PFSK-1 (cell line): Measurements from ENCODE around the gene KLHDC8A.

ENCODE experiments used
- POLR2AphosphoS5 ChIP-seq: IDR thresholded peaks from 2 replicates; pipeline ENCODE4 v1.6.1; 2012; ENCODE audit warnings: low read depth, mild to moderate bottlenecking, control low read depth, low read length, moderate library complexity
- SIN3A ChIP-seq: IDR thresholded peaks from 2 replicates; pipeline ENCODE4 v1.6.1; 2012; ENCODE audit warnings: mild to moderate bottlenecking, low read length, moderate library complexity, borderline replicate concordance; ENCODE audit not compliant: insufficient read depth
- TAF1 ChIP-seq: IDR thresholded peaks from 2 replicates; pipeline ENCODE4 v1.6.1; 2012; ENCODE audit warnings: low read length, control low read depth, borderline replicate concordance; ENCODE audit not compliant: insufficient read depth

GRCh38 chr1:205324781-205325180 lies 31.9 kb downstream of the KLHDC8A start:
- TF ChIP-seq POLR2AphosphoS5 (no peak), TAF1 (no peak), SIN3A (no peak)
